SK-N-SH treated with all-trans-retinoic acid at 6 μM for 48 hours (cell line): ENCODE results near the gene DPEP1.
"Not testable (repeated sequence)": the region's sequence is repeated elsewhere in the genome, so short reads cannot be mapped to it uniquely, and the experiment has no call there.

Source experiments
- ATAC-seq: fragments of 200-7000 bp; cut with Tn5 transposase; 3 replicates; pipeline ENCODE4 v1.9.1; 2020; ENCODE audit warnings: mild to moderate bottlenecking, moderate library complexity
- ARNTL ChIP-seq: fragments of 450-650 bp; formaldehyde crosslinking; IDR thresholded peaks from 2 replicates; pipeline ENCODE4 v1.5.0; 2020; ENCODE audit warnings: low read depth, mild to moderate bottlenecking, moderate library complexity, borderline replicate concordance
- BACH2 ChIP-seq: fragments of 250-450 bp; sonication (Bioruptor Pico); IDR thresholded peaks from 2 replicates; pipeline ENCODE4 v1.9.0; 2021; ENCODE audit warnings: mild to moderate bottlenecking, borderline replicate concordance
- CSDC2 ChIP-seq: fragments of 250-450 bp; sonication (Bioruptor Pico); IDR thresholded peaks from 2 replicates; pipeline ENCODE4 v1.5.0; 2020; ENCODE audit warnings: mild to moderate bottlenecking, moderate library complexity
- ESRRG ChIP-seq: fragments of 250-450 bp; sonication (Bioruptor Pico); IDR thresholded peaks from 2 replicates; pipeline ENCODE4 v1.6.1; 2021; ENCODE audit warnings: mild to moderate bottlenecking
- GLIS3 ChIP-seq: fragments of 250-450 bp; sonication (Bioruptor Pico); IDR thresholded peaks from 2 replicates; pipeline ENCODE4 v1.5.0; 2020; ENCODE audit warnings: mild to moderate bottlenecking, moderate library complexity
- ISL1 ChIP-seq: fragments of 250-450 bp; sonication (Bioruptor Pico); IDR thresholded peaks from 2 replicates; pipeline ENCODE4 v2.1.2; 2022; ENCODE audit warnings: mild to moderate bottlenecking, moderate library complexity
- OSR1 ChIP-seq: fragments of 250-450 bp; sonication (Bioruptor Pico); IDR thresholded peaks from 2 replicates; pipeline ENCODE4 v1.8.0; 2022; ENCODE audit warnings: moderate library complexity, mild to moderate bottlenecking, inconsistent platforms
- PPARA ChIP-seq: fragments of 250-450 bp; sonication (Bioruptor Pico); IDR thresholded peaks from 2 replicates; pipeline ENCODE4 v1.5.0; 2020; ENCODE audit warnings: mild to moderate bottlenecking, borderline replicate concordance
- RARB ChIP-seq: fragments of 250-450 bp; sonication (Bioruptor Pico); IDR thresholded peaks from 2 replicates; pipeline ENCODE4 v1.8.0; 2021; ENCODE audit warnings: mild to moderate bottlenecking, moderate library complexity
- SNAI2 ChIP-seq: fragments of 250-450 bp; sonication (Bioruptor Pico); IDR thresholded peaks from 2 replicates; pipeline ENCODE4 v1.5.0; 2020; ENCODE audit warnings: mild to moderate bottlenecking, moderate library complexity
- TCF4 ChIP-seq: fragments of 250-450 bp; sonication (Bioruptor Pico); IDR thresholded peaks from 2 replicates; pipeline ENCODE4 v1.8.0; 2021; ENCODE audit warnings: mild to moderate bottlenecking, moderate library complexity, borderline replicate concordance
- TOX ChIP-seq: fragments of 250-450 bp; sonication (Bioruptor Pico); IDR thresholded peaks from 2 replicates; pipeline ENCODE4 v1.8.0; 2021; ENCODE audit warnings: mild to moderate bottlenecking, moderate library complexity, borderline replicate concordance
- ZC3H10 ChIP-seq: fragments of 250-450 bp; sonication (Bioruptor Pico); IDR thresholded peaks from 2 replicates; pipeline ENCODE4 v1.5.1; 2021; ENCODE audit warnings: mild to moderate bottlenecking, moderate library complexity
- ZFP3 ChIP-seq: fragments of 250-450 bp; sonication (Bioruptor Pico); IDR thresholded peaks from 2 replicates; pipeline ENCODE4 v1.5.0; 2020; ENCODE audit warnings: mild to moderate bottlenecking, moderate library complexity
- ZNF565 ChIP-seq: fragments of 450-650 bp; formaldehyde crosslinking; conservative IDR thresholded peaks from 2 replicates; pipeline ENCODE4 v1.5.0; 2020; ENCODE audit warnings: low read depth, mild to moderate bottlenecking, moderate library complexity
- ZNF70 ChIP-seq: fragments of 450-650 bp; formaldehyde crosslinking; IDR thresholded peaks from 2 replicates; pipeline ENCODE4 v1.5.0; 2020; ENCODE audit warnings: mild to moderate bottlenecking, moderate library complexity
- ZNF8 ChIP-seq: fragments of 450-650 bp; formaldehyde crosslinking; IDR thresholded peaks from 2 replicates; pipeline ENCODE4 v1.5.0; 2020; ENCODE audit warnings: mild to moderate bottlenecking, moderate library complexity
- TF ChIP-seq, protein P1 (sequence below): fragments of 250-450 bp; sonication (Bioruptor Pico); IDR thresholded peaks from 2 replicates; pipeline ENCODE4 v1.5.0; 2020; ENCODE audit warnings: mild to moderate bottlenecking, moderate library complexity
- TF ChIP-seq, protein P2 (sequence below): fragments of 250-450 bp; sonication (Bioruptor Pico); IDR thresholded peaks from 2 replicates; pipeline ENCODE4 v1.8.0; 2021; ENCODE audit warnings: low read depth, mild to moderate bottlenecking, moderate library complexity, borderline replicate concordance
- TF ChIP-seq, protein P3 (sequence below): fragments of 250-450 bp; sonication (Bioruptor Pico); IDR thresholded peaks from 2 replicates; pipeline ENCODE4 v1.5.1; 2021; ENCODE audit warnings: mild to moderate bottlenecking, moderate library complexity
- TF ChIP-seq, protein P4 (sequence below): fragments of 250-450 bp; sonication (Bioruptor Pico); IDR thresholded peaks from 2 replicates; pipeline ENCODE4 v1.8.0; 2020; ENCODE audit warnings: mild to moderate bottlenecking, moderate library complexity, borderline replicate concordance
- TF ChIP-seq, protein P5 (sequence below): fragments of 250-450 bp; sonication (Bioruptor Pico); IDR thresholded peaks from 2 replicates; pipeline ENCODE4 v1.5.1; 2020; ENCODE audit warnings: low read depth, mild to moderate bottlenecking, moderate library complexity

DPEP1 gene

GRCh38 chr16:89584768-89585549, 28.5 kb upstream of the DPEP1 start:
- no peak for ATAC-seq
- TF ChIP-seq ZNF70 = no peak
- TF ChIP-seq, protein P1, sequence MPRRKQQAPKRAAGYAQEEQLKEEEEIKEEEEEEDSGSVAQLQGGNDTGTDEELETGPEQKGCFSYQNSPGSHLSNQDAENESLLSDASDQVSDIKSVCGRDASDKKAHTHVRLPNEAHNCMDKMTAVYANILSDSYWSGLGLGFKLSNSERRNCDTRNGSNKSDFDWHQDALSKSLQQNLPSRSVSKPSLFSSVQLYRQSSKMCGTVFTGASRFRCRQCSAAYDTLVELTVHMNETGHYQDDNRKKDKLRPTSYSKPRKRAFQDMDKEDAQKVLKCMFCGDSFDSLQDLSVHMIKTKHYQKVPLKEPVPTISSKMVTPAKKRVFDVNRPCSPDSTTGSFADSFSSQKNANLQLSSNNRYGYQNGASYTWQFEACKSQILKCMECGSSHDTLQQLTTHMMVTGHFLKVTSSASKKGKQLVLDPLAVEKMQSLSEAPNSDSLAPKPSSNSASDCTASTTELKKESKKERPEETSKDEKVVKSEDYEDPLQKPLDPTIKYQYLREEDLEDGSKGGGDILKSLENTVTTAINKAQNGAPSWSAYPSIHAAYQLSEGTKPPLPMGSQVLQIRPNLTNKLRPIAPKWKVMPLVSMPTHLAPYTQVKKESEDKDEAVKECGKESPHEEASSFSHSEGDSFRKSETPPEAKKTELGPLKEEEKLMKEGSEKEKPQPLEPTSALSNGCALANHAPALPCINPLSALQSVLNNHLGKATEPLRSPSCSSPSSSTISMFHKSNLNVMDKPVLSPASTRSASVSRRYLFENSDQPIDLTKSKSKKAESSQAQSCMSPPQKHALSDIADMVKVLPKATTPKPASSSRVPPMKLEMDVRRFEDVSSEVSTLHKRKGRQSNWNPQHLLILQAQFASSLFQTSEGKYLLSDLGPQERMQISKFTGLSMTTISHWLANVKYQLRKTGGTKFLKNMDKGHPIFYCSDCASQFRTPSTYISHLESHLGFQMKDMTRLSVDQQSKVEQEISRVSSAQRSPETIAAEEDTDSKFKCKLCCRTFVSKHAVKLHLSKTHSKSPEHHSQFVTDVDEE = no peak
- no peak for TF ChIP-seq ZNF8
- TF ChIP-seq SNAI2 (CRISPR knock-in tag) = no peak
- no peak for TF ChIP-seq CSDC2 (CRISPR knock-in tag)
- TF ChIP-seq ARNTL = no peak
- TF ChIP-seq, protein P2, sequence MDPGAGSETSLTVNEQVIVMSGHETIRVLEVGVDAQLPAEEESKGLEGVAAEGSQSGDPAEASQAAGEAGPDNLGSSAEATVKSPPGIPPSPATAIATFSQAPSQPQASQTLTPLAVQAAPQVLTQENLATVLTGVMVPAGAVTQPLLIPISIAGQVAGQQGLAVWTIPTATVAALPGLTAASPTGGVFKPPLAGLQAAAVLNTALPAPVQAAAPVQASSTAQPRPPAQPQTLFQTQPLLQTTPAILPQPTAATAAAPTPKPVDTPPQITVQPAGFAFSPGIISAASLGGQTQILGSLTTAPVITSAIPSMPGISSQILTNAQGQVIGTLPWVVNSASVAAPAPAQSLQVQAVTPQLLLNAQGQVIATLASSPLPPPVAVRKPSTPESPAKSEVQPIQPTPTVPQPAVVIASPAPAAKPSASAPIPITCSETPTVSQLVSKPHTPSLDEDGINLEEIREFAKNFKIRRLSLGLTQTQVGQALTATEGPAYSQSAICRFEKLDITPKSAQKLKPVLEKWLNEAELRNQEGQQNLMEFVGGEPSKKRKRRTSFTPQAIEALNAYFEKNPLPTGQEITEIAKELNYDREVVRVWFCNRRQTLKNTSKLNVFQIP (CRISPR knock-in tag) = no peak
- TF ChIP-seq GLIS3 (CRISPR knock-in tag) = no peak

DNA sequence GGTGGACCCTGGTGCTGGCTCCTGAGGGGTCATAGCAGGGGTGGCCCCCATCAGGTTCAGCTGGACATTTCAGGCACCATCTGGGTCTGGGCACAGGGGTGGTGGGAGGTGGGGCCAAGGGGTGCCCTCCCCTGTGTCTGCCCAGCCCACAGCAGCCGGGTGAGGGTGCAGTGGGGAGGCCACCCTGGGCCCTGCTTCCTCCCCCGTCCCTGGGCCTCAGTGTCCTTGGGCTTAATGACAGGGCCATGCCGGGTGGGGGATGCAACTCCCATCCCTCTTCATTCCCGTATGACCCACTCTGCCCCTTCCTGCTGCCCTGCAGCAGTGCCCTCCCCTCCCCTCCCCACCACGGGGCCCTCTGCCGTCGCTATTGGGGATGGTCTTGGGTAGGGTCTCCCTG, 27.2 kb upstream of the DPEP1 start:
- no peak for ATAC-seq
- no peak for TF ChIP-seq TOX (CRISPR knock-in tag)
- no peak for TF ChIP-seq ZNF565 (CRISPR knock-in tag)
- no peak for TF ChIP-seq PPARA (CRISPR knock-in tag)
- TF ChIP-seq, protein P3, sequence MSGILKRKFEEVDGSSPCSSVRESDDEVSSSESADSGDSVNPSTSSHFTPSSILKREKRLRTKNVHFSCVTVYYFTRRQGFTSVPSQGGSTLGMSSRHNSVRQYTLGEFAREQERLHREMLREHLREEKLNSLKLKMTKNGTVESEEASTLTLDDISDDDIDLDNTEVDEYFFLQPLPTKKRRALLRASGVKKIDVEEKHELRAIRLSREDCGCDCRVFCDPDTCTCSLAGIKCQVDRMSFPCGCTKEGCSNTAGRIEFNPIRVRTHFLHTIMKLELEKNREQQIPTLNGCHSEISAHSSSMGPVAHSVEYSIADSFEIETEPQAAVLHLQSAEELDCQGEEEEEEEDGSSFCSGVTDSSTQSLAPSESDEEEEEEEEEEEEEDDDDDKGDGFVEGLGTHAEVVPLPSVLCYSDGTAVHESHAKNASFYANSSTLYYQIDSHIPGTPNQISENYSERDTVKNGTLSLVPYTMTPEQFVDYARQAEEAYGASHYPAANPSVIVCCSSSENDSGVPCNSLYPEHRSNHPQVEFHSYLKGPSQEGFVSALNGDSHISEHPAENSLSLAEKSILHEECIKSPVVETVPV (CRISPR knock-in tag) = no peak
- TF ChIP-seq ISL1 = no peak
- no peak for TF ChIP-seq BACH2 (CRISPR knock-in tag)
- TF ChIP-seq ARNTL = no peak
- no peak for TF ChIP-seq SNAI2 (CRISPR knock-in tag)
- no peak for TF ChIP-seq ZC3H10 (CRISPR knock-in tag)
- TF ChIP-seq, protein P4, sequence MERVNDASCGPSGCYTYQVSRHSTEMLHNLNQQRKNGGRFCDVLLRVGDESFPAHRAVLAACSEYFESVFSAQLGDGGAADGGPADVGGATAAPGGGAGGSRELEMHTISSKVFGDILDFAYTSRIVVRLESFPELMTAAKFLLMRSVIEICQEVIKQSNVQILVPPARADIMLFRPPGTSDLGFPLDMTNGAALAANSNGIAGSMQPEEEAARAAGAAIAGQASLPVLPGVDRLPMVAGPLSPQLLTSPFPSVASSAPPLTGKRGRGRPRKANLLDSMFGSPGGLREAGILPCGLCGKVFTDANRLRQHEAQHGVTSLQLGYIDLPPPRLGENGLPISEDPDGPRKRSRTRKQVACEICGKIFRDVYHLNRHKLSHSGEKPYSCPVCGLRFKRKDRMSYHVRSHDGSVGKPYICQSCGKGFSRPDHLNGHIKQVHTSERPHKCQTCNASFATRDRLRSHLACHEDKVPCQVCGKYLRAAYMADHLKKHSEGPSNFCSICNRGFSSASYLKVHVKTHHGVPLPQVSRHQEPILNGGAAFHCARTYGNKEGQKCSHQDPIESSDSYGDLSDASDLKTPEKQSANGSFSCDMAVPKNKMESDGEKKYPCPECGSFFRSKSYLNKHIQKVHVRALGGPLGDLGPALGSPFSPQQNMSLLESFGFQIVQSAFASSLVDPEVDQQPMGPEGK (CRISPR knock-in tag) = no peak
- no peak for TF ChIP-seq GLIS3 (CRISPR knock-in tag)
- TF ChIP-seq CSDC2 (CRISPR knock-in tag) = no peak
- no peak for TF ChIP-seq OSR1
- TF ChIP-seq, protein P2 (CRISPR knock-in tag) = no peak
- TF ChIP-seq TCF4 (CRISPR knock-in tag) = no peak
- no peak for TF ChIP-seq ZNF8

DNA sequence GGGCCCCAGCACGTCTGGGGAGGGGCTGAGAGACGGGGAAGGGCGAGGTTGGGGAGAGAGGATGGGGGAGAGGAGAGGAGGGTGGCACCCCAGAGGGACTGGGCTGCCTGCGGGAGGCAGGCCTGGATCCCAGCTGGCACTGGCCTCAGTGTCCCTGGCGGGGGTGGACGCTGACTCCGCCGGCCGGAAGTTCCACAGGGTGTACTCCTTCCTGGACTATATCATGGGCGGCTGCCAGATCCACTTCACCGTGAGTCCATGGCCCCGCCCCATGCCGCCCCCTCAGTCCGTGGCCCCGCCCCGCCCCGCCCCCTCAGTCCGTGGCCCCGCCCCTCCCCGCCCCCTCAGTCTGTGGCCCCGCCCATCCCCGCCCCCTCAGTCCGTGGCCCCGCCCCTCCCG, 26.6 kb upstream of the DPEP1 start:
- no peak for ATAC-seq
- TF ChIP-seq OSR1 (no peak), ESRRG (CRISPR knock-in tag) (no peak), GLIS3 (CRISPR knock-in tag) (no peak), TOX (CRISPR knock-in tag) (no peak), ZC3H10 (CRISPR knock-in tag) (no peak), ISL1 (no peak), RARB (no peak), TCF4 (CRISPR knock-in tag) (no peak), ZFP3 (CRISPR knock-in tag) (no peak), CSDC2 (CRISPR knock-in tag) (no peak)
- TF ChIP-seq, protein P3 (CRISPR knock-in tag) = no peak
- TF ChIP-seq, protein P5, sequence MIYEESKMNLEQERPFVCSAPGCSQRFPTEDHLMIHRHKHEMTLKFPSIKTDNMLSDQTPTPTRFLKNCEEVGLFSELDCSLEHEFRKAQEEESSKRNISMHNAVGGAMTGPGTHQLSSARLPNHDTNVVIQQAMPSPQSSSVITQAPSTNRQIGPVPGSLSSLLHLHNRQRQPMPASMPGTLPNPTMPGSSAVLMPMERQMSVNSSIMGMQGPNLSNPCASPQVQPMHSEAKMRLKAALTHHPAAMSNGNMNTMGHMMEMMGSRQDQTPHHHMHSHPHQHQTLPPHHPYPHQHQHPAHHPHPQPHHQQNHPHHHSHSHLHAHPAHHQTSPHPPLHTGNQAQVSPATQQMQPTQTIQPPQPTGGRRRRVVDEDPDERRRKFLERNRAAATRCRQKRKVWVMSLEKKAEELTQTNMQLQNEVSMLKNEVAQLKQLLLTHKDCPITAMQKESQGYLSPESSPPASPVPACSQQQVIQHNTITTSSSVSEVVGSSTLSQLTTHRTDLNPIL (CRISPR knock-in tag) = no peak

DNA sequence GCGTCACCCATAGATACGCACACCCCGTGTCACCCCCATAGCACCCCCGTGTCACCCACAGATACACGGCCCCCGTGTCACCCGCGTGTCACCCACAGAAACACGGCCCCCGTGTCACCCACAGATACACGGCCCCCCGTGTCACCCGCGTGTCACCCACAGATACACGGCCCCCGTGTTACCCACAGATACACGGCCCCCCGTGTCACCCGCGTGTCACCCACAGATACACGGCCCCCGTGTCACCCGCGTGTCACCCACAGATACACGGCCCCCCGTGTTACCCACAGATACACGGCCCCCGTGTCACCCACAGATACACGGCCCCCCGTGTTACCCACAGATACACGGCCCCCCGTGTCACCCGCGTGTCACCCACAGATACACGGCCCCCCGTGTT, 25.8 kb upstream of the DPEP1 start:
- ATAC-seq = not testable (repeated sequence)
